HL-60 (cell line): ENCODE data around the gene NDE1.

Experiments
- DNase-seq, 2 experiments: peaks; one replicate each; pipeline ENCODE4 v3.0.0-alpha.2; 2010 to 2020; ENCODE audit warnings: low read depth in 1 of 2, low spot score in 1 of 2
- H3K27ac ChIP-seq: fragments of 250-450 bp; sonication (Bioruptor Pico); replicated peaks from 2 replicates; pipeline ENCODE4 v1.5.1; 2020; ENCODE audit warnings: mild to moderate bottlenecking, moderate library complexity
- H3K27me3 ChIP-seq: fragments of 250-450 bp; sonication (Bioruptor Pico); 2 replicates; pipeline ENCODE4 v1.5.1; 2021; ENCODE audit warnings: mild to moderate bottlenecking, moderate library complexity; ENCODE audit not compliant: insufficient read depth, poor library complexity, severe bottlenecking
- H3K4me3 ChIP-seq: replicated peaks from 2 replicates; pipeline ENCODE4 v1.5.1; 2011; ENCODE audit warnings: mild to moderate bottlenecking, control low read depth, low read length; ENCODE audit not compliant: insufficient read depth
- GABPA ChIP-seq: IDR thresholded peaks from 2 replicates; pipeline ENCODE4 v1.6.1; 2012; ENCODE audit warnings: low read depth
- POLR2AphosphoS5 ChIP-seq: IDR thresholded peaks from 2 replicates; pipeline ENCODE4 v1.6.1; 2012; ENCODE audit warnings: low read depth
- SPI1 ChIP-seq: IDR thresholded peaks from 2 replicates; pipeline ENCODE4 v1.6.1; 2012; ENCODE audit warnings: low read depth, mild to moderate bottlenecking, borderline replicate concordance
- TF ChIP-seq, protein P1 (sequence below): IDR thresholded peaks from 2 replicates; pipeline ENCODE4 v1.6.1; 2012; ENCODE audit warnings: low read depth; ENCODE audit not compliant: insufficient replicate concordance
- TF ChIP-seq, protein P2 (sequence below): IDR thresholded peaks from one replicate; pipeline ENCODE4 v1.5.1; 2011; ENCODE audit warnings: low read length, control low read depth, inconsistent platforms; ENCODE audit not compliant: insufficient read depth

NDE1 gene

DNA sequence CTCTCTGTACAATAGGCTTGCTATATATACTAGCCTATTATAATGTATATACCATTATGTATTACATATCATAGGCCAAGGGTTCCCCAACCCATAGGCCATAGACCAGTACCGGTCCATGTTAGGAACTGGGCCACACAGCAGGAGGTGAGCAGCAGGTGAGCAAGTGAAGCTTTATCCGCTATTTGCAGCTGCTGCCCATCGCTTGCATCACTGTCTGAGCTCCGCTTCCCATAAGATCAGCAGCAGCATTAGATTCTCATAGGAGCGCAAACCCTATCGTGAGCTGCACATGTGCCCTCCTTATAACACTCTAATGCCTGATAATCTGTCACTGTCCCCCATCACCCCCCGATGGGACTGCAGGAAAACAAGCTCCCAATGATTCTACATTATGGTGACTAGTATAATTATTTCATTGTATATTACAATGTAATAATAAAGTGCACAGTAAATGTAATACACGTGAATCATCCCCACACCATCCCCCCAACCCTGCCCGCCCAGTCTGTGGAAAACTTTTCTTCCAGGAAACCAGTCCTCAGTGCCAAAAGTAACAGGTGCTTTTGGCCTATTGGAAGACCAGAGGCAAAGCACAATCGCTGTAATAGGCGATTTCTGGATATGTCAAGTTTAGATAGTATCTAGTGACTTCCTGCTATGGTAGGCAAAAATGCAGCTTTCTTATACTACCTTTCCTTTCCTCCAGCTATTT, 122.7 kb downstream of the NDE1 start:
- Histone ChIP-seq H3K4me3 (no peak overlapping the region), H3K27me3 (no peaks in the 10 kb centered on the region), H3K27ac (no peak overlapping the region)
- TF ChIP-seq POLR2AphosphoS5: no peak
- TF ChIP-seq, protein P1, sequence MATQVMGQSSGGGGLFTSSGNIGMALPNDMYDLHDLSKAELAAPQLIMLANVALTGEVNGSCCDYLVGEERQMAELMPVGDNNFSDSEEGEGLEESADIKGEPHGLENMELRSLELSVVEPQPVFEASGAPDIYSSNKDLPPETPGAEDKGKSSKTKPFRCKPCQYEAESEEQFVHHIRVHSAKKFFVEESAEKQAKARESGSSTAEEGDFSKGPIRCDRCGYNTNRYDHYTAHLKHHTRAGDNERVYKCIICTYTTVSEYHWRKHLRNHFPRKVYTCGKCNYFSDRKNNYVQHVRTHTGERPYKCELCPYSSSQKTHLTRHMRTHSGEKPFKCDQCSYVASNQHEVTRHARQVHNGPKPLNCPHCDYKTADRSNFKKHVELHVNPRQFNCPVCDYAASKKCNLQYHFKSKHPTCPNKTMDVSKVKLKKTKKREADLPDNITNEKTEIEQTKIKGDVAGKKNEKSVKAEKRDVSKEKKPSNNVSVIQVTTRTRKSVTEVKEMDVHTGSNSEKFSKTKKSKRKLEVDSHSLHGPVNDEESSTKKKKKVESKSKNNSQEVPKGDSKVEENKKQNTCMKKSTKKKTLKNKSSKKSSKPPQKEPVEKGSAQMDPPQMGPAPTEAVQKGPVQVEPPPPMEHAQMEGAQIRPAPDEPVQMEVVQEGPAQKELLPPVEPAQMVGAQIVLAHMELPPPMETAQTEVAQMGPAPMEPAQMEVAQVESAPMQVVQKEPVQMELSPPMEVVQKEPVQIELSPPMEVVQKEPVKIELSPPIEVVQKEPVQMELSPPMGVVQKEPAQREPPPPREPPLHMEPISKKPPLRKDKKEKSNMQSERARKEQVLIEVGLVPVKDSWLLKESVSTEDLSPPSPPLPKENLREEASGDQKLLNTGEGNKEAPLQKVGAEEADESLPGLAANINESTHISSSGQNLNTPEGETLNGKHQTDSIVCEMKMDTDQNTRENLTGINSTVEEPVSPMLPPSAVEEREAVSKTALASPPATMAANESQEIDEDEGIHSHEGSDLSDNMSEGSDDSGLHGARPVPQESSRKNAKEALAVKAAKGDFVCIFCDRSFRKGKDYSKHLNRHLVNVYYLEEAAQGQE: no peak
- TF ChIP-seq SPI1: no peak
- TF ChIP-seq, protein P2, sequence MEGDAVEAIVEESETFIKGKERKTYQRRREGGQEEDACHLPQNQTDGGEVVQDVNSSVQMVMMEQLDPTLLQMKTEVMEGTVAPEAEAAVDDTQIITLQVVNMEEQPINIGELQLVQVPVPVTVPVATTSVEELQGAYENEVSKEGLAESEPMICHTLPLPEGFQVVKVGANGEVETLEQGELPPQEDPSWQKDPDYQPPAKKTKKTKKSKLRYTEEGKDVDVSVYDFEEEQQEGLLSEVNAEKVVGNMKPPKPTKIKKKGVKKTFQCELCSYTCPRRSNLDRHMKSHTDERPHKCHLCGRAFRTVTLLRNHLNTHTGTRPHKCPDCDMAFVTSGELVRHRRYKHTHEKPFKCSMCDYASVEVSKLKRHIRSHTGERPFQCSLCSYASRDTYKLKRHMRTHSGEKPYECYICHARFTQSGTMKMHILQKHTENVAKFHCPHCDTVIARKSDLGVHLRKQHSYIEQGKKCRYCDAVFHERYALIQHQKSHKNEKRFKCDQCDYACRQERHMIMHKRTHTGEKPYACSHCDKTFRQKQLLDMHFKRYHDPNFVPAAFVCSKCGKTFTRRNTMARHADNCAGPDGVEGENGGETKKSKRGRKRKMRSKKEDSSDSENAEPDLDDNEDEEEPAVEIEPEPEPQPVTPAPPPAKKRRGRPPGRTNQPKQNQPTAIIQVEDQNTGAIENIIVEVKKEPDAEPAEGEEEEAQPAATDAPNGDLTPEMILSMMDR: no peak
- TF ChIP-seq GABPA: no peak
- DNase-seq: no peak

DNA sequence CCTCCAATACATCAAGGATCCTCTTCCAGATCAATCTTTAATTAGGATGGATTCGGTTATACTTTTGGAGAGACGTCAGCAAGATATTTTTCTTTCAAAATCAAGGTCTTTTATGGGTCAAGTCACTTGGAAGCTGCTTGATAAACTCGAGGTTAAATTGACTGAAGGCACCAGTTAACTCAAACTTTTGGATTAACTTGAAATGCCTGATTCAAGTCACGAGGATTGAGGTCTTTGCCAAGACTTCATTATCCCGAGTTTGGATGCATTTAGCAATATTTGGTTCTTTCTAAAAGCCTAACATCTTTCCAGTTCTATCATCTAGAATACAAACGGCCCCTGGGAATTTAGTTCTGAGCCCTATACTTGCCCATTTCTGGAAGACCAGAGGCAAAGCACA, 123.9 kb downstream of the NDE1 start:
- TF ChIP-seq GABPA (no peak), POLR2AphosphoS5 (no peak), SPI1 (no peak)
- TF ChIP-seq, protein P2: no peak
- TF ChIP-seq, protein P1: no peak
- H3K27me3 ChIP-seq: no peaks in the 10 kb centered on the region
- no peak overlapping the region for H3K4me3 ChIP-seq
- DNase-seq: no peak
- no peak overlapping the region for H3K27ac ChIP-seq

DNA sequence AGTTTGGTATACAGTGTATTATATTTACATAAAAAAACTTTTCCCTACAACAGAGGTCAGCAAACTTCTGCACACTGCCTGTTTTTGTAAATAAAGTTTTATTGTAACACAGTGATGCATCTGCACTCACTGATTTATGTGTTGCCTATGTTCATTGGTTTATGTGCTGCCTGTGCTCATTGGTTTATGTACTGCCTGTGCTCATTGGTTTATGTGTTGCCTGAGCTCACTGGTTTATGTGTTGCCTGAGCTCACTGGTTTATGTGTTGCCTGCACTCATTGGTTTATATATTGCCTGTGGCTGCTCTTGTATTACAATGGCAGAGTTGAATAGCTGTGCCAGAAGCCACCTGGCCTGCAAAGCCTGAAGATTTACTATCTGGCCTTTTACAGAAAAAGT, 125.2 kb downstream of the NDE1 start:
- no peak overlapping the region for H3K27ac ChIP-seq
- H3K4me3 ChIP-seq: no peak overlapping the region
- no peak for TF ChIP-seq POLR2AphosphoS5
- no peak for TF ChIP-seq GABPA
- no peak for TF ChIP-seq SPI1
- TF ChIP-seq, protein P1: no peak
- TF ChIP-seq, protein P2: no peak
- no peaks in the 10 kb centered on the region for H3K27me3 ChIP-seq
- no peak for DNase-seq
